GM23338 (cell line): ENCODE measurements around the gene GSTP1. TPM values are rescaled to one million over a fixed set of nuclear protein-coding genes. Genes with fewer than 3 reads are reported as not detected.

Source experiments
- ATAC-seq: fragments of 200-7000 bp; cut with Tn5 transposase; 3 replicates; pipeline ENCODE4 v1.9.1; 2020
- DNase-seq: peaks from one replicate; pipeline ENCODE4 v3.0.0-alpha.2; 2015; ENCODE audit warnings: low spot score
- H2AFZ ChIP-seq: fragments of 200-600 bp; sonication (generic); 2 replicates; pipeline ENCODE4 v1.8.0; 2016; ENCODE audit warnings: antibody characterized with exemption, mild to moderate bottlenecking, moderate library complexity
- H3F3A ChIP-seq: fragments of 200-600 bp; sonication (generic); replicated peaks from 2 replicates; pipeline ENCODE4 v1.8.0; 2017; ENCODE audit warnings: antibody characterized with exemption, mixed run types, low read depth
- H3K27ac ChIP-seq: fragments of 200-600 bp; sonication (generic); 2 replicates; pipeline ENCODE4 v1.6.1; 2016; ENCODE audit warnings: low read depth
- H3K27me3 ChIP-seq: fragments of 200-600 bp; sonication (generic); 2 replicates; pipeline ENCODE4 v1.8.0; 2016; ENCODE audit warnings: mild to moderate bottlenecking, mixed run types, moderate library complexity; ENCODE audit not compliant: insufficient read depth
- H3K36me3 ChIP-seq: fragments of 200-600 bp; sonication (generic); 2 replicates; pipeline ENCODE4 v1.8.0; 2016; ENCODE audit warnings: mild to moderate bottlenecking; ENCODE audit not compliant: insufficient read depth
- H3K4me1 ChIP-seq: fragments of 200-600 bp; sonication (generic); 2 replicates; pipeline ENCODE4 v1.8.0; 2016; ENCODE audit warnings: mild to moderate bottlenecking, moderate library complexity; ENCODE audit not compliant: insufficient read depth
- H3K4me2 ChIP-seq: fragments of 200-600 bp; sonication (generic); 2 replicates; pipeline ENCODE4 v1.7.1; 2017; ENCODE audit warnings: mixed run types
- H3K4me3 ChIP-seq: fragments of 200-600 bp; sonication (generic); 2 replicates; pipeline ENCODE4 v1.6.1; 2016; ENCODE audit warnings: mixed run types
- H3K79me2 ChIP-seq: fragments of 200-600 bp; sonication (generic); replicated peaks from 2 replicates; pipeline ENCODE4 v1.8.0; 2017; ENCODE audit warnings: mild to moderate bottlenecking; ENCODE audit not compliant: insufficient read depth
- H3K9me2 ChIP-seq: fragments of 200-600 bp; sonication (generic); 2 replicates; pipeline ENCODE4 v1.8.0; 2017; ENCODE audit not compliant: insufficient read depth
- H4K20me1 ChIP-seq: fragments of 200-600 bp; sonication (generic); replicated peaks from 2 replicates; pipeline ENCODE4 v1.8.0; 2017; ENCODE audit warnings: mild to moderate bottlenecking; ENCODE audit not compliant: insufficient read depth
- H3K27ac Mint-ChIP-seq: 2 replicates; pipeline ENCODE4 v1.8.0; 2020; ENCODE audit warnings: inconsistent platforms, mild to moderate bottlenecking, moderate library complexity, mixed read lengths
- H3K27me3 Mint-ChIP-seq: 3 replicates; pipeline ENCODE4 v1.8.0; 2022; ENCODE audit warnings: low read depth, mild to moderate bottlenecking, moderate library complexity, mixed read lengths, inconsistent platforms; ENCODE audit not compliant: insufficient read depth, poor library complexity
- H3K36me3 Mint-ChIP-seq: 3 replicates; pipeline ENCODE4 v1.8.0; 2021; ENCODE audit warnings: low read depth, mild to moderate bottlenecking, inconsistent platforms, moderate library complexity, mixed read lengths
- H3K4me1 Mint-ChIP-seq: 3 replicates; pipeline ENCODE4 v1.8.0; 2020; ENCODE audit warnings: mild to moderate bottlenecking, inconsistent platforms, mixed read lengths
- H3K4me3 Mint-ChIP-seq: 3 replicates; pipeline ENCODE4 v1.8.0; 2021; ENCODE audit warnings: moderate library complexity, mild to moderate bottlenecking, inconsistent platforms, mixed read lengths
- H3K9me3 Mint-ChIP-seq: 3 replicates; pipeline ENCODE4 v1.8.0; 2020; ENCODE audit warnings: moderate library complexity, mild to moderate bottlenecking, inconsistent platforms, mixed read lengths
- CREB1 ChIP-seq: fragments of 250-450 bp; sonication (Bioruptor Pico); IDR thresholded peaks from 2 replicates; pipeline ENCODE4 v1.5.0; 2020; ENCODE audit warnings: low read depth, mild to moderate bottlenecking, moderate library complexity
- CTCF ChIP-seq, 2 experiments: fragments of 200-600 bp in 1 of 2; sonication (generic) in 1 of 2; conservative IDR thresholded peaks; 2 replicates each; pipeline versions ENCODE4 v1.5.1 to v1.6.1; 2016 to 2017; ENCODE audit warnings: antibody characterized with exemption in 2 of 2, low read depth in 2 of 2, mild to moderate bottlenecking in 2 of 2, moderate library complexity in 1 of 2
- ETS1 ChIP-seq: IDR thresholded peaks from 2 replicates; pipeline ENCODE4 v1.6.1; 2016; ENCODE audit warnings: antibody characterized with exemption
- EZH2 ChIP-seq: fragments of 200-600 bp; sonication (generic); IDR thresholded peaks from one replicate; pipeline ENCODE4 v1.8.0; 2017; ENCODE audit warnings: antibody characterized with exemption, mild to moderate bottlenecking, low read depth; ENCODE audit not compliant: unreplicated experiment
- EZH2phosphoT487 ChIP-seq: fragments of 200-600 bp; sonication (generic); IDR thresholded peaks from one replicate; pipeline ENCODE4 v1.8.1; 2018; ENCODE audit warnings: antibody characterized with exemption; ENCODE audit not compliant: unreplicated experiment
- JUNB ChIP-seq: IDR thresholded peaks from one replicate; pipeline ENCODE4 v1.6.1; 2016; ENCODE audit warnings: antibody characterized with exemption; ENCODE audit not compliant: unreplicated experiment
- NANOG ChIP-seq: IDR thresholded peaks from 2 replicates; pipeline ENCODE4 v1.6.1; 2016; ENCODE audit warnings: antibody characterized with exemption, borderline replicate concordance
- POLR2AphosphoS5 ChIP-seq: IDR thresholded peaks from 2 replicates; pipeline ENCODE4 v1.6.1; 2016; ENCODE audit warnings: antibody characterized with exemption, low read depth
- REST ChIP-seq: IDR thresholded peaks from one replicate; pipeline ENCODE4 v1.6.1; 2018; ENCODE audit warnings: antibody characterized with exemption; ENCODE audit not compliant: unreplicated experiment
- STAT1 ChIP-seq: IDR thresholded peaks from one replicate; pipeline ENCODE4 v1.6.1; 2016; ENCODE audit warnings: antibody characterized with exemption; ENCODE audit not compliant: unreplicated experiment
- ZNF114 ChIP-seq: fragments of 250-450 bp; sonication (Bioruptor Pico); IDR thresholded peaks from 2 replicates; pipeline ENCODE4 v1.5.0; 2020; ENCODE audit warnings: mild to moderate bottlenecking, moderate library complexity
- ZNF331 ChIP-seq: fragments of 250-450 bp; sonication (Bioruptor Pico); IDR thresholded peaks from 2 replicates; pipeline ENCODE4 v1.5.0; 2020; ENCODE audit warnings: low read depth, mild to moderate bottlenecking, moderate library complexity
- ZNF462 ChIP-seq: fragments of 250-450 bp; sonication (Bioruptor Pico); IDR thresholded peaks from 2 replicates; pipeline ENCODE4 v1.5.0; 2020; ENCODE audit warnings: mild to moderate bottlenecking, moderate library complexity
- polyA plus RNA-seq: library from polyadenylated mRNA; unstranded; fragments of >200 nt; fragmentation: Nextera tagmentation; extraction: Ambion mirVana; gene quantifications from 2 replicates; pipeline ENCODE4 v1.2.1, GENCODE V29; 2016
- total RNA-seq: library from RNA; depleted of rRNA; stranded (reverse); fragments of >200 nt; shearing (Covaris generic); gene quantifications from 2 replicates; pipeline ENCODE4 v1.2.3, GENCODE V29; 2014

GSTP1 gene
- total and polyA plus RNA-seq, 2 experiments from 2014 or later: 1,776 to 1,881 TPM

- Histone ChIP-seq H4K20me1 (no peaks in the 10 kb centered on the region), H3K4me2 (peak overlapping the region; percentile 93), H3F3A (0 out of 2 replicates have a peak, but pooled peaks cover 6% of the 10 kb centered on the region), H3K27me3 (no peaks in the 10 kb centered on the region), H2AFZ (no peak overlapping the region), H3K36me3 (no peaks in the 10 kb centered on the region), H3K27ac (no peak overlapping the region), H3K4me1 (peaks cover 27% of the 10 kb centered on the region), H3K79me2 (peaks cover 9% of the 10 kb centered on the region; the same call in 1 of the 2 replicates), H3K9me2 (no peaks in the 10 kb centered on the region), H3K4me3 (no peak overlapping the region)
- ATAC-seq (peak; percentile 33), DNase-seq (no peak)
- Mint-ChIP-seq H3K9me3 (peaks cover 4% of the 10 kb centered on the region; the same call in 2 of the 3 replicates), H3K4me1 (peaks cover 21% of the 10 kb centered on the region), H3K27me3 (peaks cover 1% of the 10 kb centered on the region), H3K27ac (no peak overlapping the region), H3K36me3 (peaks cover 18% of the 10 kb centered on the region), H3K4me3 (peak overlapping the region; percentile 91)
- TF ChIP-seq NANOG (no peak), JUNB (no peak), CREB1 (CRISPR knock-in tag) (no peak), ZNF462 (CRISPR knock-in tag) (no peak), EZH2 (no peak), ZNF114 (CRISPR knock-in tag) (no peak), STAT1 (no peak), ZNF331 (CRISPR knock-in tag) (no peak), CTCF (conservative IDR thresholded peaks at IDR 0.05; ENCODE audit: low read depth in 2 of 2) (no peak), POLR2AphosphoS5 (no peak), ETS1 (no peak), EZH2phosphoT487 (no peak), REST (no peak)
Observed at GRCh38 chr11:67605231-67606011, 21.8 kb downstream of the GSTP1 start.
